ENCODE data around the gene DAAM1. TPM values are rescaled to one million over a fixed set of nuclear protein-coding genes. Genes with fewer than 3 reads are reported as not detected.
A peak's percentile ranks its signal among the peaks of the same experiment; 100 is the strongest.

The DAAM1 gene
- total RNA-seq, 6 donors from 2014 or later, result 34.4 to 94.4 (median 55.5) TPM

GRCh38 chr14:59389936-59390335 lies 201.5 kb downstream of the DAAM1 start:
- Histone ChIP-seq H3K36me3 (no peaks in the 10 kb centered on the region), H3K4me3 (no peak overlapping the region), H3K9me3 (no peaks in the 10 kb centered on the region), H3K27ac (no peak overlapping the region), H3K4me1 (no peaks in the 10 kb centered on the region), H3K27me3 (no peaks in the 10 kb centered on the region)
- ATAC-seq (ENCODE audit: low FRiP score in 2 of 2), result no peak
- no peak for DNase-seq
- WGBS, 2 donors, result 92 to 100% methylated on average over 1 of the region's 1 CpG
- no peak for TF ChIP-seq CTCF (IDR thresholded peaks at IDR 0.05)

- ATAC-seq (ENCODE audit: low FRiP score in 2 of 2) (no peak), DNase-seq (no peak)
- Histone ChIP-seq H3K27ac (no peak overlapping the region), H3K4me1 (no peaks in the 10 kb centered on the region), H3K27me3 (no peaks in the 10 kb centered on the region), H3K4me3 (no peak overlapping the region), H3K9me3 (no peaks in the 10 kb centered on the region), H3K36me3 (no peaks in the 10 kb centered on the region)
- 88 to 98% methylated on average over 2 of the region's 2 CpGs for WGBS, 2 donors
- TF ChIP-seq POLR2AphosphoS5 (IDR thresholded peaks at IDR 0.05), result no peak
- no peak for TF ChIP-seq POLR2A (IDR thresholded peaks at IDR 0.05)
- TF ChIP-seq CTCF (IDR thresholded peaks at IDR 0.05), result no peak
- no peak for TF ChIP-seq EP300 (IDR thresholded peaks at IDR 0.05)
Observed at GRCh38 chr14:59391388-59391787, 202.9 kb downstream of the DAAM1 start.

- Histone ChIP-seq H3K27me3 (no peaks in the 10 kb centered on the region), H3K36me3 (no peaks in the 10 kb centered on the region), H3K4me3 (no peak overlapping the region), H3K9me3 (no peaks in the 10 kb centered on the region), H3K4me1 (no peaks in the 10 kb centered on the region), H3K27ac (no peak overlapping the region)
- 89 to 93% methylated on average over 4 of the region's 4 CpGs for WGBS, 2 donors
- DNase-seq (no peak), ATAC-seq (ENCODE audit: low FRiP score in 2 of 2) (no peak)
- TF ChIP-seq EP300 (IDR thresholded peaks at IDR 0.05) (no peak), POLR2A (IDR thresholded peaks at IDR 0.05) (no peak), CTCF (IDR thresholded peaks at IDR 0.05) (no peak), POLR2AphosphoS5 (IDR thresholded peaks at IDR 0.05) (no peak)
Observed at GRCh38 chr14:59394268-59394667, 205.8 kb downstream of the DAAM1 start.

- Histone ChIP-seq H3K9me3 (no peaks in the 10 kb centered on the region), H3K4me1 (no peaks in the 10 kb centered on the region), H3K27me3 (no peaks in the 10 kb centered on the region), H3K27ac (no peak overlapping the region), H3K4me3 (no peak overlapping the region), H3K36me3 (no peaks in the 10 kb centered on the region)
- WGBS, 2 donors, result 79 to 87% methylated on average over 3 of the region's 3 CpGs
- no peak for TF ChIP-seq POLR2A (IDR thresholded peaks at IDR 0.05)
- no peak for TF ChIP-seq CTCF (IDR thresholded peaks at IDR 0.05)
- TF ChIP-seq EP300 (IDR thresholded peaks at IDR 0.05), result no peak
- no peak for TF ChIP-seq POLR2AphosphoS5 (IDR thresholded peaks at IDR 0.05)
- no peak for ATAC-seq (ENCODE audit: low FRiP score in 2 of 2)
- DNase-seq, result no peak
Observed at GRCh38 chr14:59395672-59396071, 207.2 kb downstream of the DAAM1 start.

GRCh38 chr14:59398841-59399240 lies 210.4 kb downstream of the DAAM1 start:
- no peak overlapping the region for H3K27ac ChIP-seq
- no peak overlapping the region for H3K4me3 ChIP-seq
- 64 to 68% methylated on average over 1 of the region's 1 CpG for WGBS, 2 donors
- no peak for DNase-seq
- no peaks in the 10 kb centered on the region for H3K27me3 ChIP-seq
- H3K36me3 ChIP-seq, result no peaks in the 10 kb centered on the region
- H3K9me3 ChIP-seq, result no peaks in the 10 kb centered on the region
- no peak for TF ChIP-seq CTCF (IDR thresholded peaks at IDR 0.05)
- TF ChIP-seq POLR2A (IDR thresholded peaks at IDR 0.05), result no peak
- TF ChIP-seq EP300 (IDR thresholded peaks at IDR 0.05), result no peak
- TF ChIP-seq POLR2AphosphoS5 (IDR thresholded peaks at IDR 0.05), result no peak
- no peaks in the 10 kb centered on the region for H3K4me1 ChIP-seq
- ATAC-seq (ENCODE audit: low FRiP score in 2 of 2), result peak in 1 of 2 donors; percentile 57

Data from upper lobe of left lung (tissue), 6 donors.